ENCODE measurements around the gene SPSB1. TPM values are rescaled to one million over a fixed set of nuclear protein-coding genes. Genes with fewer than 3 reads are reported as not detected.

SPSB1 gene
- total RNA-seq, 1 experiment from 2014 or later, result 18.2 TPM

DNA sequence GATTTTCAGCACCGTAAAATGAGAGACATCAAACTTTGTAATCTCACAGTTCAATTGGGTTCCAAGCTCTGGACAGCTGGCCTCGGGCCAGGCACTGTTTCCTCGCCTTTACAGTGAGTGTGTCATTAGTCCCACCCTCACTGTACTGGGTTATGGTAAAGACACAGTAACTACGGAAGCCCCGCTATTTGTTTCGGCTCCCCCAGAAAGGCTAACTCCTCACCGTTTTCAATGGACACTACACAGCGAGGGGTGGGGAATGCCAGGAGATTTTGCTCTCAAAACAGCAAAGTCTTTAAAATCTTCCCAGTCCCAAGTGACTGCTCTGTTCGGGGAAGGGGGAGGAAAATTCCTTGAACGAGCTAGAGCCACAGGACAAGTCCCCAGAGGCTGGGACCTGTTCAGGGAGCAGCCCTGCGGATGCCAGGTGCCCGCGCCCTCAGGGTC is 757 bp upstream of the SPSB1 start:
- Mint-ChIP-seq H3K27me3 (ENCODE audit: insufficient read depth, unreplicated experiment) (no peaks in the 10 kb centered on the region), H3K27ac (ENCODE audit: unreplicated experiment) (no peak overlapping the region), H3K4me1 (ENCODE audit: low read depth, unreplicated experiment) (no peaks in the 10 kb centered on the region), H3K36me3 (ENCODE audit: insufficient read depth, unreplicated experiment) (no peaks in the 10 kb centered on the region), H3K9me3 (ENCODE audit: unreplicated experiment) (peaks cover 9% of the 10 kb centered on the region), H3K4me3 (ENCODE audit: unreplicated experiment) (peak overlapping the region; percentile 63)
- no peak for DNase-seq
- H3K9me3 ChIP-seq, result peaks cover 10% of the 10 kb centered on the region
- H3K4me3 ChIP-seq (ENCODE audit: low read depth, low read length), result no peak overlapping the region; the same call in 1 of the 2 replicates
- intact Hi-C loops (cut with micrococcal nuclease; ENCODE audit: unreplicated experiment), result loop anchor here (5.0 kb wide), 1 partner anchor 145 kb away; no protein-coding TSS in a partner anchor
- TF ChIP-seq, protein P1, sequence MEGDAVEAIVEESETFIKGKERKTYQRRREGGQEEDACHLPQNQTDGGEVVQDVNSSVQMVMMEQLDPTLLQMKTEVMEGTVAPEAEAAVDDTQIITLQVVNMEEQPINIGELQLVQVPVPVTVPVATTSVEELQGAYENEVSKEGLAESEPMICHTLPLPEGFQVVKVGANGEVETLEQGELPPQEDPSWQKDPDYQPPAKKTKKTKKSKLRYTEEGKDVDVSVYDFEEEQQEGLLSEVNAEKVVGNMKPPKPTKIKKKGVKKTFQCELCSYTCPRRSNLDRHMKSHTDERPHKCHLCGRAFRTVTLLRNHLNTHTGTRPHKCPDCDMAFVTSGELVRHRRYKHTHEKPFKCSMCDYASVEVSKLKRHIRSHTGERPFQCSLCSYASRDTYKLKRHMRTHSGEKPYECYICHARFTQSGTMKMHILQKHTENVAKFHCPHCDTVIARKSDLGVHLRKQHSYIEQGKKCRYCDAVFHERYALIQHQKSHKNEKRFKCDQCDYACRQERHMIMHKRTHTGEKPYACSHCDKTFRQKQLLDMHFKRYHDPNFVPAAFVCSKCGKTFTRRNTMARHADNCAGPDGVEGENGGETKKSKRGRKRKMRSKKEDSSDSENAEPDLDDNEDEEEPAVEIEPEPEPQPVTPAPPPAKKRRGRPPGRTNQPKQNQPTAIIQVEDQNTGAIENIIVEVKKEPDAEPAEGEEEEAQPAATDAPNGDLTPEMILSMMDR (IDR thresholded peaks at IDR 0.05; ENCODE audit: insufficient read depth in 1 of 2, low read depth in 1 of 2, low read length in 1 of 2, severe bottlenecking in 1 of 2, unreplicated experiment in 1 of 2), result no peak
- ChIA-PET CTCF (interaction anchor here (1.0 to 1.3 kb wide), 2 partner anchors 25 to 43 kb away, joined by 3 read pairs; no protein-coding TSS in a partner anchor), POLR2A (interaction anchor here (0.6 kb wide), 1 partner anchor 188 kb away, joined by 3 read pairs; no protein-coding TSS in a partner anchor)
- no peaks in the 10 kb centered on the region for H3K27me3 ChIP-seq (replicated peaks; ENCODE audit: control insufficient read depth, insufficient read depth, low read length)
- peaks cover 34% of the 10 kb centered on the region for H3K4me1 ChIP-seq
- no TSS peak for BruUV-seq (replicated peaks)
- H3K36me3 ChIP-seq (ENCODE audit: control insufficient read depth, insufficient read depth, low read length), result no peaks in the 10 kb centered on the region; the same call in 1 of the 2 replicates

GRCh38 chr1:9293241-9293532 is 493 bp downstream of the SPSB1 start:
- no peak overlapping the region for H3K4me3 Mint-ChIP-seq (ENCODE audit: unreplicated experiment)
- H3K4me1 Mint-ChIP-seq (ENCODE audit: low read depth, unreplicated experiment), result peaks cover 7% of the 10 kb centered on the region
- no peaks in the 10 kb centered on the region for H3K27me3 Mint-ChIP-seq (ENCODE audit: insufficient read depth, unreplicated experiment)
- H3K27ac Mint-ChIP-seq (ENCODE audit: unreplicated experiment), result no peak overlapping the region
- POLR2A ChIA-PET, result no interaction called here
- intact Hi-C loops (cut with micrococcal nuclease; ENCODE audit: unreplicated experiment), result loop anchor here (5.0 kb wide), 1 partner anchor 144 kb away; no protein-coding TSS in a partner anchor
- TF ChIP-seq, protein P1 (IDR thresholded peaks at IDR 0.05; ENCODE audit: insufficient read depth in 1 of 2, low read depth in 1 of 2, low read length in 1 of 2, severe bottlenecking in 1 of 2, unreplicated experiment in 1 of 2), result no peak
- CTCF ChIA-PET, result no interaction called here
- H3K36me3 ChIP-seq (ENCODE audit: control insufficient read depth, insufficient read depth, low read length), result no peaks in the 10 kb centered on the region; the same call in 1 of the 2 replicates
- DNase-seq, result no peak
- BruUV-seq (replicated peaks), result no TSS peak
- peaks cover 7% of the 10 kb centered on the region for H3K9me3 ChIP-seq
- peak overlapping the region; percentile 63 for H3K4me3 ChIP-seq (ENCODE audit: low read depth, low read length)
- H3K9me3 Mint-ChIP-seq (ENCODE audit: unreplicated experiment), result peaks cover 9% of the 10 kb centered on the region
- peaks cover 41% of the 10 kb centered on the region for H3K4me1 ChIP-seq
- H3K27me3 ChIP-seq (replicated peaks; ENCODE audit: control insufficient read depth, insufficient read depth, low read length), result no peaks in the 10 kb centered on the region
- H3K36me3 Mint-ChIP-seq (ENCODE audit: insufficient read depth, unreplicated experiment), result peaks cover 7% of the 10 kb centered on the region

- Histone ChIP-seq H3K4me1 (peaks cover 47% of the 10 kb centered on the region), H3K27me3 (replicated peaks; ENCODE audit: control insufficient read depth, insufficient read depth, low read length) (no peaks in the 10 kb centered on the region), H3K4me3 (ENCODE audit: low read depth, low read length) (peak overlapping the region; percentile 63), H3K36me3 (ENCODE audit: control insufficient read depth, insufficient read depth, low read length) (no peaks in the 10 kb centered on the region; the same call in 1 of the 2 replicates), H3K9me3 (peaks cover 1% of the 10 kb centered on the region; the same call in 1 of the 2 replicates)
- ChIA-PET POLR2A (no interaction called here), CTCF (no interaction called here)
- H3K9me3 Mint-ChIP-seq (ENCODE audit: unreplicated experiment), result peaks cover 6% of the 10 kb centered on the region
- no peak overlapping the region for H3K4me3 Mint-ChIP-seq (ENCODE audit: unreplicated experiment)
- no peaks in the 10 kb centered on the region for H3K27me3 Mint-ChIP-seq (ENCODE audit: insufficient read depth, unreplicated experiment)
- H3K4me1 Mint-ChIP-seq (ENCODE audit: low read depth, unreplicated experiment), result peaks cover 7% of the 10 kb centered on the region
- peaks cover 7% of the 10 kb centered on the region for H3K36me3 Mint-ChIP-seq (ENCODE audit: insufficient read depth, unreplicated experiment)
- TF ChIP-seq, protein P1 (IDR thresholded peaks at IDR 0.05; ENCODE audit: insufficient read depth in 1 of 2, low read depth in 1 of 2, low read length in 1 of 2, severe bottlenecking in 1 of 2, unreplicated experiment in 1 of 2), result no peak
- intact Hi-C loops (cut with micrococcal nuclease; ENCODE audit: unreplicated experiment), result loop anchor here (5.0 kb wide), 1 partner anchor 144 kb away; no protein-coding TSS in a partner anchor
- TSS peak; percentile 58 for BruUV-seq (replicated peaks)
- H3K27ac Mint-ChIP-seq (ENCODE audit: unreplicated experiment), result no peak overlapping the region
- peak in 1 of 2 experiments; percentile 41 for DNase-seq
These were observed 1.1 kb downstream of the SPSB1 start for GRCh38 chr1:9293533-9294404.

All from Caco-2 (cell line).